HepG2 (cell line): ENCODE measurements around the gene TCF12.

Experiments
- GABPA ChIP-seq, 2 experiments: IDR thresholded peaks; 2 replicates each; pipeline ENCODE4 v1.6.1; 2011 to 2016; ENCODE audit warnings: low read depth in 2 of 2, low read length in 1 of 2, missing biosample characterization in 1 of 2, missing genetic modification characterization in 1 of 2
- NFRKB ChIP-seq: fragments of 450-650 bp; IDR thresholded peaks from 2 replicates; pipeline ENCODE4 v1.6.1; 2017
- ZBTB20 ChIP-seq: sonication (generic); formaldehyde crosslinking; IDR thresholded peaks from 2 replicates; pipeline ENCODE4 v1.8.1; 2023; ENCODE audit warnings: missing genetic modification reagents, low read depth, mild to moderate bottlenecking, borderline replicate concordance
- ZBTB40 ChIP-seq, 2 experiments: fragments of 450-650 bp in 1 of 2; sonication (generic) in 1 of 2; formaldehyde crosslinking in 1 of 2; IDR thresholded peaks; 2 replicates each; pipeline versions ENCODE4 v1.6.1 to v1.8.0; 2016 to 2022; ENCODE audit warnings: antibody characterized with exemption in 1 of 2, mild to moderate bottlenecking in 1 of 2, missing genetic modification reagents in 1 of 2
- ZNF503 ChIP-seq: sonication (generic); formaldehyde crosslinking; IDR thresholded peaks from 2 replicates; pipeline ENCODE4 v1.4.0; 2020; ENCODE audit warnings: missing genetic modification reagents

- no peak for TF ChIP-seq NFRKB
- no peak for TF ChIP-seq ZBTB20
- no peak for TF ChIP-seq ZNF503 (CRISPR knock-in tag)
- TF ChIP-seq ZBTB40 (IDR thresholded peaks at IDR 0.05) = no peak
- TF ChIP-seq ZBTB40 (CRISPR knock-in tag; IDR thresholded peaks at IDR 0.05) = no peak
- TF ChIP-seq GABPA (IDR thresholded peaks at IDR 0.05; ENCODE audit: low read depth, low read length) = no peak
- TF ChIP-seq GABPA (CRISPR knock-in tag; IDR thresholded peaks at IDR 0.05; ENCODE audit: low read depth) = no peak
Measured at GRCh38 chr15:57183041-57183440, 264.6 kb downstream of the TCF12 start.
